K562 (cell line): Measurements from ENCODE around the gene CCDC187. TPM values are rescaled to one million over a fixed set of nuclear protein-coding genes. Genes with fewer than 3 reads are reported as not detected.

Experiments
- ELF4 ChIP-seq: fragments of 450-650 bp; formaldehyde crosslinking; IDR thresholded peaks from 2 replicates; pipeline ENCODE4 v1.4.0; 2022; ENCODE audit warnings: missing genetic modification characterization
- EP400 ChIP-seq: fragments of 450-650 bp; IDR thresholded peaks from 2 replicates; pipeline ENCODE4 v1.6.1; 2017; ENCODE audit warnings: antibody characterized with exemption, mild to moderate bottlenecking, moderate library complexity
- ETV6 ChIP-seq, 3 experiments: fragments of 150-350 bp in 1 of 3; sonication (generic) in 1 of 3; formaldehyde crosslinking in 1 of 3; IDR thresholded peaks; 2 replicates each; pipeline versions ENCODE4 v1.6.1 to v1.8.0; 2014 to 2022; ENCODE audit warnings: borderline replicate concordance in 2 of 3, low read depth in 2 of 3, antibody characterized with exemption in 1 of 3, low read length in 1 of 3, mild to moderate bottlenecking in 1 of 3, missing genetic modification reagents in 1 of 3
- MED1 ChIP-seq: sonication (generic); formaldehyde crosslinking; IDR thresholded peaks from 2 replicates; pipeline ENCODE4 v1.8.1; 2023; ENCODE audit warnings: missing genetic modification reagents, borderline replicate concordance
- NR2C2 ChIP-seq, 2 experiments: fragments of 200-800 bp in 1 of 2; sonication (Bioruptor generic) in 1 of 2; sonication (generic) in 1 of 2; formaldehyde crosslinking in 1 of 2; IDR thresholded peaks; 2 replicates each; pipeline versions ENCODE4 v1.6.1 to v1.8.0; 2016 to 2022; ENCODE audit warnings: mild to moderate bottlenecking in 1 of 2, missing compliant biosample characterization in 1 of 2, missing genetic modification characterization in 1 of 2, missing genetic modification reagents in 1 of 2
- NR3C1 ChIP-seq: sonication (generic); formaldehyde crosslinking; IDR thresholded peaks from 2 replicates; pipeline ENCODE4 v1.8.1; 2022; ENCODE audit warnings: missing genetic modification reagents
- PCBP1 ChIP-seq: fragments of 200-400 bp; formaldehyde crosslinking; IDR thresholded peaks from 2 replicates; pipeline ENCODE4 v1.6.1; 2018; ENCODE audit warnings: mild to moderate bottlenecking, low read depth, low read length; ENCODE audit not compliant: poor library complexity, severe bottlenecking
- PHF8 ChIP-seq: fragments of 200-600 bp; sonication (generic); IDR thresholded peaks from 2 replicates; pipeline ENCODE4 v1.6.1; 2012; ENCODE audit warnings: mixed run types, mild to moderate bottlenecking, inconsistent platforms, low read length, moderate library complexity, borderline replicate concordance
- POLR3A ChIP-seq: IDR thresholded peaks from 2 replicates; pipeline ENCODE4 v1.6.1; 2011; ENCODE audit warnings: borderline replicate concordance, mild to moderate bottlenecking, moderate library complexity; ENCODE audit not compliant: insufficient read length, insufficient read depth; ENCODE audit errors: extremely low read depth
- SAP30 ChIP-seq: fragments of 200-600 bp; sonication (generic); IDR thresholded peaks from 2 replicates; pipeline ENCODE4 v1.6.1; 2012; ENCODE audit warnings: borderline replicate concordance, low read depth, mild to moderate bottlenecking, moderate library complexity, low read length, control low read depth, inconsistent platforms; ENCODE audit not compliant: insufficient read depth, poor library complexity, severe bottlenecking
- STAT5A ChIP-seq: IDR thresholded peaks from 2 replicates; pipeline ENCODE4 v1.6.1; 2012; ENCODE audit warnings: low read length, inconsistent platforms, borderline replicate concordance
- TAF1 ChIP-seq: IDR thresholded peaks from 2 replicates; pipeline ENCODE4 v1.6.1; 2011; ENCODE audit warnings: mild to moderate bottlenecking, low read length, moderate library complexity; ENCODE audit not compliant: insufficient read depth, control insufficient read depth, severe bottlenecking; ENCODE audit errors: extremely low read depth
- TCF7L2 ChIP-seq: fragments of 150-350 bp; IDR thresholded peaks from 2 replicates; pipeline ENCODE4 v1.6.1; 2016; ENCODE audit warnings: low read depth, mild to moderate bottlenecking, low read length, moderate library complexity
- TCFL5 ChIP-seq: fragments of 250-450 bp; sonication (Bioruptor Pico); conservative IDR thresholded peaks from 2 replicates; pipeline ENCODE4 v1.6.1; 2021; ENCODE audit warnings: mild to moderate bottlenecking, moderate library complexity, matching md5 sums
- ZBTB8A ChIP-seq: fragments of 450-650 bp; IDR thresholded peaks from 2 replicates; pipeline ENCODE4 v1.6.1; 2018; ENCODE audit warnings: mild to moderate bottlenecking, moderate library complexity; ENCODE audit not compliant: partially characterized antibody
- ZFP1 ChIP-seq: fragments of 450-650 bp; formaldehyde crosslinking; IDR thresholded peaks from 2 replicates; pipeline ENCODE4 v1.4.0; 2020; ENCODE audit warnings: mild to moderate bottlenecking, mixed read lengths
- ZNF316 ChIP-seq: fragments of 450-650 bp; IDR thresholded peaks from 2 replicates; pipeline ENCODE4 v1.6.1; 2016
- ZNF431 ChIP-seq: sonication (generic); formaldehyde crosslinking; IDR thresholded peaks from 2 replicates; pipeline ENCODE4 v1.8.0; 2022; ENCODE audit warnings: mild to moderate bottlenecking, missing genetic modification reagents
- polyA plus RNA-seq, 8 experiments: library from polyadenylated mRNA; depleted of rRNA in 4 of 8; stranded (reverse) in 5 of 8; unstranded in 3 of 8; fragments of >200 nt; fragmentation: Nextera tagmentation in 2 of 8; fragmentation: Illumina TruSeq in 1 of 8; extraction: Ambion mirVana in 2 of 8; extraction: Trizol in 1 of 8; gene quantifications; 2 replicates each; pipeline versions ENCODE4 v1.2.1 to v1.2.3, GENCODE V29; 2011 to 2014; ENCODE audit warnings: inconsistent platforms in 1 of 8, missing spikeins in 1 of 8
- total RNA-seq, 7 experiments: library from RNA; depleted of rRNA in 6 of 7; stranded (reverse); fragments of >200 nt in 6 of 7; fragmentation: Illumina TruSeq in 2 of 7; extraction: Trizol in 2 of 7; gene quantifications; 2 replicates each; pipeline versions ENCODE4 v1.2.1 to v1.2.3, GENCODE V29; 2011 to 2021; ENCODE audit warnings: low replicate concordance in 1 of 7
- TF ChIP-seq, protein P1 (sequence below): fragments of 250-450 bp; sonication (Bioruptor Pico); IDR thresholded peaks from 2 replicates; pipeline ENCODE4 v1.8.0; 2022; ENCODE audit warnings: moderate library complexity, mild to moderate bottlenecking, inconsistent platforms
- TF ChIP-seq, protein P2 (sequence below): sonication (generic); formaldehyde crosslinking; IDR thresholded peaks from 2 replicates; pipeline ENCODE4 v1.8.0; 2022; ENCODE audit warnings: mild to moderate bottlenecking, missing genetic modification reagents
- TF ChIP-seq, protein P3 (sequence below): fragments of 450-650 bp; IDR thresholded peaks from one replicate; pipeline ENCODE4 v1.6.1; 2018; ENCODE audit warnings: mild to moderate bottlenecking, moderate library complexity; ENCODE audit not compliant: partially characterized antibody

CCDC187 gene
- total and polyA plus RNA-seq, 9 of the 15 experiments (the other 6 are each of a cell fraction or from before 2014, with no cell fraction given) = not detected

DNA sequence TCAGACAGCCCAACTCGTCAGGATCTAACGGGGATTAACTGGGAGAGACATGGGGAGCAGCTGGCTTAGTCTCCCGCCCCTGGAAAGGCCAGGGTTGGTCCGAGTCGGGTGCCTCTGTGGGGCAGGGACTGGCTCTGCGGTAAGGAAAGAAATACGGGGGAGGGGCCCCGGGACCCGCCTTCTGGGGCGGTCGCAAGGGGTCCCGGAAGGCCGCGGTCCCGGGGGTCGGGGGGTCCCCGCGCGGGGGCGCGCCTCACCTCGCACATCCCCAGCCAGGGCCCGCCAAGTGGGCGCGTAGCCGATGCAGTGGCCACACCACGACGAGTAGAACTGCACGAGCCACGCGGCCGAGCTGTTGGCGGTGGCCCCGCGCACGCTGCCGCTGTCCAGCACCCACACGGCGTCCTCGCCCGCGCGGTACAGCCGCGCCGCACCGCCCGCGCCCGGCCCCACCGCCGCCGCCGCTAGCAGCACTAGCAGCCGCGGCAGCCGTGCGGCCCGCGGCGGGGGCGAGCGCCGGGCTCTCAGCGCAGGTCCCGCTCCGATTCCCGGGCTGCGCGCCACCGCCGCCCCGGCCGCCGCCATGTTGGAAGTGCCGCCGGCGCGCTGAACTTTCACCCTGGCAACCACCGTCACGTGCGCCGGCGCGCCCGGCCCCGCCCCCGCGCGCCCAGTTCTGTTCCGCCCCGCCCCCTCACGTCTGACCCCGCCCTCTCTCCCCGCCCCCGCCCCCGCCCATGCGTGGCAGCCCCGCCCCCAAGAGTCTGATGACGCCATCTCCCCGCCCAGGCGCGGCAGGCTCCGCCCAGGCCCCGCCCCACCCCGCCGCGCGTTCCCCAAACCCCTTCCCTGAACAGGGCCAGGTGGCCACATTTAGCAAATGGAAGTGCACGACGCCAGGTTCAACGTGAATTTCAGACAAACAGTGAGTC is 58.4 kb downstream of the CCDC187 start, which contains the start of gene QSOX2 (continued):
- TF ChIP-seq, protein P1, sequence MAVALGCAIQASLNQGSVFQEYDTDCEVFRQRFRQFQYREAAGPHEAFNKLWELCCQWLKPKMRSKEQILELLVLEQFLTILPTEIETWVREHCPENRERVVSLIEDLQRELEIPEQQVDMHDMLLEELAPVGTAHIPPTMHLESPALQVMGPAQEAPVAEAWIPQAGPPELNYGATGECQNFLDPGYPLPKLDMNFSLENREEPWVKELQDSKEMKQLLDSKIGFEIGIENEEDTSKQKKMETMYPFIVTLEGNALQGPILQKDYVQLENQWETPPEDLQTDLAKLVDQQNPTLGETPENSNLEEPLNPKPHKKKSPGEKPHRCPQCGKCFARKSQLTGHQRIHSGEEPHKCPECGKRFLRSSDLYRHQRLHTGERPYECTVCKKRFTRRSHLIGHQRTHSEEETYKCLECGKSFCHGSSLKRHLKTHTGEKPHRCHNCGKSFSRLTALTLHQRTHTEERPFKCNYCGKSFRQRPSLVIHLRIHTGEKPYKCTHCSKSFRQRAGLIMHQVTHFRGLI = no peak
- TF ChIP-seq, protein P2, sequence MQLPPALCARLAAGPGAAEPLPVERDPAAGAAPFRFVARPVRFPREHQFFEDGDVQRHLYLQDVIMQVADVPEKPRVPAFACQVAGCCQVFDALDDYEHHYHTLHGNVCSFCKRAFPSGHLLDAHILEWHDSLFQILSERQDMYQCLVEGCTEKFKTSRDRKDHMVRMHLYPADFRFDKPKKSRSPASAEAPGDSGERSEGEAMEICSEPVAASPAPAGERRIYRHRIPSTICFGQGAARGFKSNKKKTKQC (CRISPR knock-in tag) = peak; percentile 95
- no peak for TF ChIP-seq STAT5A
- peak; percentile 92 for TF ChIP-seq NR2C2 (CRISPR knock-in tag; IDR thresholded peaks at IDR 0.05)
- peak; percentile 99 for TF ChIP-seq NR2C2 (tag; IDR thresholded peaks at IDR 0.05)
- peak; percentile 97 for TF ChIP-seq SAP30
- TF ChIP-seq TCF7L2 = no peak
- TF ChIP-seq ZBTB8A = no peak
- peak; percentile 77; the same call in 1 of the 2 replicates for TF ChIP-seq EP400
- no peak for TF ChIP-seq ZFP1 (CRISPR knock-in tag)
- TF ChIP-seq TCFL5 (CRISPR knock-in tag) = no peak
- TF ChIP-seq PHF8 = peak; percentile 69; the same call in 1 of the 2 replicates
- peak; percentile 66; the same call in 1 of the 2 replicates for TF ChIP-seq ZNF431 (CRISPR knock-in tag)
- no peak for TF ChIP-seq POLR3A
- TF ChIP-seq NR3C1 = peak; percentile 85
- no peak for TF ChIP-seq PCBP1
- no peak for TF ChIP-seq ELF4
- TF ChIP-seq ZNF316 = no peak
- peak; percentile 71 for TF ChIP-seq TAF1
- TF ChIP-seq ETV6 (IDR thresholded peaks at IDR 0.05; ENCODE audit: borderline replicate concordance in 1 of 2, low read depth in 2 of 2, low read length in 1 of 2) = no peak
- peak; percentile 69; the same call in 1 of the 2 replicates for TF ChIP-seq ETV6 (CRISPR knock-in tag; IDR thresholded peaks at IDR 0.05; ENCODE audit: borderline replicate concordance)
- TF ChIP-seq, protein P3, sequence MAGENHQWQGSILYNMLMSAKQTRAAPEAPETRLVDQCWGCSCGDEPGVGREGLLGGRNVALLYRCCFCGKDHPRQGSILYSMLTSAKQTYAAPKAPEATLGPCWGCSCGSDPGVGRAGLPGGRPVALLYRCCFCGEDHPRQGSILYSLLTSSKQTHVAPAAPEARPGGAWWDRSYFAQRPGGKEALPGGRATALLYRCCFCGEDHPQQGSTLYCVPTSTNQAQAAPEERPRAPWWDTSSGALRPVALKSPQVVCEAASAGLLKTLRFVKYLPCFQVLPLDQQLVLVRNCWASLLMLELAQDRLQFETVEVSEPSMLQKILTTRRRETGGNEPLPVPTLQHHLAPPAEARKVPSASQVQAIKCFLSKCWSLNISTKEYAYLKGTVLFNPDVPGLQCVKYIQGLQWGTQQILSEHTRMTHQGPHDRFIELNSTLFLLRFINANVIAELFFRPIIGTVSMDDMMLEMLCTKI = no peak
- no peak for TF ChIP-seq MED1 (CRISPR knock-in tag)
